Body of pancreas (tissue), 4 donors: Measurements from ENCODE around the gene URB2. TPM values are rescaled to one million over a fixed set of nuclear protein-coding genes. Genes with fewer than 3 reads are reported as not detected.

Experiments used
- ATAC-seq: fragments of 150-250 bp; one replicate; pipeline ENCODE4 v1.9.1; 2016
- DNase-seq, 4 donors: peaks; one replicate each; pipeline ENCODE4 v3.0.0-alpha.2; 2019
- H3K27ac ChIP-seq, 4 donors: fragments of 200-600 bp; sonication (generic); 1 replicate in 3 of 4; 2 replicates in 1 of 4; pipeline versions ENCODE4 v1.5.1 to v1.6.1; 2016 to 2019; ENCODE audit warnings: mild to moderate bottlenecking in 1 of 4, mixed read lengths in 1 of 4, moderate library complexity in 1 of 4
- H3K27me3 ChIP-seq, 2 donors: fragments of 200-600 bp; sonication (generic); one replicate each; pipeline ENCODE4 v1.6.0; 2016; ENCODE audit warnings: mild to moderate bottlenecking in 1 of 2
- H3K36me3 ChIP-seq, 2 donors: fragments of 200-600 bp; sonication (generic); replicated peaks in 1 of 2; 2 replicates each; pipeline ENCODE4 v1.5.1; 2016; ENCODE audit warnings: low read depth in 2 of 2; ENCODE audit not compliant: insufficient read depth in 1 of 2
- H3K4me1 ChIP-seq: fragments of 200-600 bp; sonication (generic); one replicate; pipeline ENCODE4 v1.6.0; 2016
- H3K4me3 ChIP-seq, 2 donors: fragments of 200-600 bp; sonication (generic); 1 replicate in 1 of 2; 2 replicates in 1 of 2; pipeline ENCODE4 v1.5.1; 2016 to 2019
- H3K9me3 ChIP-seq, 3 donors: fragments of 200-600 bp; sonication (generic); 1 replicate in 2 of 3; 2 replicates in 1 of 3; pipeline ENCODE4 v1.5.1; 2016
- CTCF ChIP-seq, 7 experiments: fragments of 450-650 bp in 4 of 7; fragments of 200-600 bp in 3 of 7; sonication (generic) in 3 of 7; IDR thresholded peaks; one replicate each; pipeline ENCODE4 v1.5.1; 2016 to 2019; ENCODE audit warnings: antibody characterized with exemption in 7 of 7
- POLR2A ChIP-seq, 3 donors: fragments of 450-650 bp; IDR thresholded peaks; one replicate each; pipeline ENCODE4 v1.6.1; 2016; ENCODE audit warnings: antibody characterized with exemption in 3 of 3, mild to moderate bottlenecking in 2 of 3
- WGBS, 2 donors: methylation state at CpG; one replicate each; pipeline ENCODE4 v1.1.5; 2017; 5-methylcytosine and 5-hydroxymethylcytosine counted together
- intact Hi-C: fragments of 100-400 bp; cut with DNase I; formaldehyde crosslinking; loops from one replicate; pipeline ENCODE4 v1.15.1; 2023
- total RNA-seq, 2 donors: library from RNA; depleted of rRNA; stranded (reverse); fragments of >200 nt; gene quantifications; one replicate each; pipeline ENCODE4 v1.1.0, GENCODE V29; 2016

The URB2 gene
- total RNA-seq, 2 donors from 2014 or later: 4.2 to 8.2 TPM

GRCh38 chr1:229645324-229645993, 19.4 kb downstream of the URB2 start:
- H3K27me3 ChIP-seq: no peaks in the 10 kb centered on the region
- DNase-seq (no peak), ATAC-seq (no peak)
- H3K4me1 ChIP-seq: no peaks in the 10 kb centered on the region
- no peak overlapping the region for H3K27ac ChIP-seq
- WGBS, 2 donors: 84 to 95% methylated on average over 13 to 15 of the region's 15 CpGs
- no peaks in the 10 kb centered on the region for H3K9me3 ChIP-seq
- peaks cover 0 to 18% of the 10 kb centered on the region in 2 donors for H3K36me3 ChIP-seq
- TF ChIP-seq CTCF (IDR thresholded peaks at IDR 0.05) (no peak), POLR2A (IDR thresholded peaks at IDR 0.05) (no peak)
- H3K4me3 ChIP-seq: no peak overlapping the region
- intact Hi-C loops: no loop called here

GRCh38 chr1:229648406-229648805, 22.4 kb downstream of the URB2 start:
- H3K36me3 ChIP-seq: peaks cover 0 to 22% of the 10 kb centered on the region in 2 donors
- TF ChIP-seq POLR2A (IDR thresholded peaks at IDR 0.05): no peak
- TF ChIP-seq CTCF (IDR thresholded peaks at IDR 0.05): no peak
- WGBS, 2 donors: 95% methylated on average over 4 of the region's 4 CpGs
- ATAC-seq (no peak), DNase-seq (no peak)
- H3K4me3 ChIP-seq: no peak overlapping the region
- no peaks in the 10 kb centered on the region for H3K4me1 ChIP-seq
- H3K27ac ChIP-seq: no peak overlapping the region
- H3K9me3 ChIP-seq: no peaks in the 10 kb centered on the region
- H3K27me3 ChIP-seq: no peaks in the 10 kb centered on the region
- intact Hi-C loops: no loop called here

- no peaks in the 10 kb centered on the region for H3K9me3 ChIP-seq
- TF ChIP-seq CTCF (IDR thresholded peaks at IDR 0.05) (no peak), POLR2A (IDR thresholded peaks at IDR 0.05) (no peak)
- H3K4me1 ChIP-seq: no peaks in the 10 kb centered on the region
- H3K4me3 ChIP-seq: no peak overlapping the region
- DNase-seq (no peak), ATAC-seq (no peak)
- intact Hi-C loops: no loop called here
- H3K36me3 ChIP-seq: peaks cover 0 to 26% of the 10 kb centered on the region in 2 donors
- 82 to 92% methylated on average over 4 of the region's 4 CpGs for WGBS, 2 donors
- H3K27ac ChIP-seq: no peak overlapping the region
- no peaks in the 10 kb centered on the region for H3K27me3 ChIP-seq
Observed at GRCh38 chr1:229650045-229650444, 24.0 kb downstream of the URB2 start.

GRCh38 chr1:229651546-229651945, 25.5 kb downstream of the URB2 start:
- 94 to 98% methylated on average over 3 of the region's 3 CpGs for WGBS, 2 donors
- Histone ChIP-seq H3K27me3 (no peaks in the 10 kb centered on the region), H3K4me3 (no peak overlapping the region), H3K27ac (no peak overlapping the region), H3K4me1 (no peaks in the 10 kb centered on the region), H3K36me3 (peaks cover 0 to 27% of the 10 kb centered on the region in 2 donors), H3K9me3 (no peaks in the 10 kb centered on the region)
- no peak for TF ChIP-seq CTCF (IDR thresholded peaks at IDR 0.05)
- TF ChIP-seq POLR2A (IDR thresholded peaks at IDR 0.05): no peak
- no peak for DNase-seq
- intact Hi-C loops: no loop called here
- ATAC-seq: no peak

GRCh38 chr1:229653420-229653819, 27.4 kb downstream of the URB2 start:
- ATAC-seq (no peak), DNase-seq (no peak)
- intact Hi-C loops: no loop called here
- no peaks in the 10 kb centered on the region for H3K4me1 ChIP-seq
- no peaks in the 10 kb centered on the region for H3K27me3 ChIP-seq
- TF ChIP-seq CTCF (IDR thresholded peaks at IDR 0.05): no peak
- TF ChIP-seq POLR2A (IDR thresholded peaks at IDR 0.05): no peak
- H3K9me3 ChIP-seq: no peaks in the 10 kb centered on the region
- 71 to 83% methylated on average over 1 of the region's 1 CpG for WGBS, 2 donors
- H3K27ac ChIP-seq: no peak overlapping the region
- H3K36me3 ChIP-seq: peaks cover 0 to 22% of the 10 kb centered on the region in 2 donors
- no peak overlapping the region for H3K4me3 ChIP-seq
